GM23338 (cell line): ENCODE results near the gene DENND1B. TPM values are rescaled to one million over a fixed set of nuclear protein-coding genes. Genes with fewer than 3 reads are reported as not detected.

Source experiments
- ATAC-seq: fragments of 200-7000 bp; cut with Tn5 transposase; 3 replicates; pipeline ENCODE4 v1.9.1; 2020
- DNase-seq: peaks from one replicate; pipeline ENCODE4 v3.0.0-alpha.2; 2015; ENCODE audit warnings: low spot score
- H2AFZ ChIP-seq: fragments of 200-600 bp; sonication (generic); 2 replicates; pipeline ENCODE4 v1.8.0; 2016; ENCODE audit warnings: antibody characterized with exemption, mild to moderate bottlenecking, moderate library complexity
- H3F3A ChIP-seq: fragments of 200-600 bp; sonication (generic); replicated peaks from 2 replicates; pipeline ENCODE4 v1.8.0; 2017; ENCODE audit warnings: antibody characterized with exemption, mixed run types, low read depth
- H3K27ac ChIP-seq: fragments of 200-600 bp; sonication (generic); 2 replicates; pipeline ENCODE4 v1.6.1; 2016; ENCODE audit warnings: low read depth
- H3K27me3 ChIP-seq: fragments of 200-600 bp; sonication (generic); 2 replicates; pipeline ENCODE4 v1.8.0; 2016; ENCODE audit warnings: mild to moderate bottlenecking, mixed run types, moderate library complexity; ENCODE audit not compliant: insufficient read depth
- H3K36me3 ChIP-seq: fragments of 200-600 bp; sonication (generic); 2 replicates; pipeline ENCODE4 v1.8.0; 2016; ENCODE audit warnings: mild to moderate bottlenecking; ENCODE audit not compliant: insufficient read depth
- H3K4me1 ChIP-seq: fragments of 200-600 bp; sonication (generic); 2 replicates; pipeline ENCODE4 v1.8.0; 2016; ENCODE audit warnings: mild to moderate bottlenecking, moderate library complexity; ENCODE audit not compliant: insufficient read depth
- H3K4me2 ChIP-seq: fragments of 200-600 bp; sonication (generic); 2 replicates; pipeline ENCODE4 v1.7.1; 2017; ENCODE audit warnings: mixed run types
- H3K4me3 ChIP-seq: fragments of 200-600 bp; sonication (generic); 2 replicates; pipeline ENCODE4 v1.6.1; 2016; ENCODE audit warnings: mixed run types
- H3K79me2 ChIP-seq: fragments of 200-600 bp; sonication (generic); replicated peaks from 2 replicates; pipeline ENCODE4 v1.8.0; 2017; ENCODE audit warnings: mild to moderate bottlenecking; ENCODE audit not compliant: insufficient read depth
- H3K9me2 ChIP-seq: fragments of 200-600 bp; sonication (generic); 2 replicates; pipeline ENCODE4 v1.8.0; 2017; ENCODE audit not compliant: insufficient read depth
- H4K20me1 ChIP-seq: fragments of 200-600 bp; sonication (generic); replicated peaks from 2 replicates; pipeline ENCODE4 v1.8.0; 2017; ENCODE audit warnings: mild to moderate bottlenecking; ENCODE audit not compliant: insufficient read depth
- H3K27ac Mint-ChIP-seq: 2 replicates; pipeline ENCODE4 v1.8.0; 2020; ENCODE audit warnings: inconsistent platforms, mild to moderate bottlenecking, moderate library complexity, mixed read lengths
- H3K27me3 Mint-ChIP-seq: 3 replicates; pipeline ENCODE4 v1.8.0; 2022; ENCODE audit warnings: low read depth, mild to moderate bottlenecking, moderate library complexity, mixed read lengths, inconsistent platforms; ENCODE audit not compliant: insufficient read depth, poor library complexity
- H3K36me3 Mint-ChIP-seq: 3 replicates; pipeline ENCODE4 v1.8.0; 2021; ENCODE audit warnings: low read depth, mild to moderate bottlenecking, inconsistent platforms, moderate library complexity, mixed read lengths
- H3K4me1 Mint-ChIP-seq: 3 replicates; pipeline ENCODE4 v1.8.0; 2020; ENCODE audit warnings: mild to moderate bottlenecking, inconsistent platforms, mixed read lengths
- H3K4me3 Mint-ChIP-seq: 3 replicates; pipeline ENCODE4 v1.8.0; 2021; ENCODE audit warnings: moderate library complexity, mild to moderate bottlenecking, inconsistent platforms, mixed read lengths
- H3K9me3 Mint-ChIP-seq: 3 replicates; pipeline ENCODE4 v1.8.0; 2020; ENCODE audit warnings: moderate library complexity, mild to moderate bottlenecking, inconsistent platforms, mixed read lengths
- CREB1 ChIP-seq: fragments of 250-450 bp; sonication (Bioruptor Pico); IDR thresholded peaks from 2 replicates; pipeline ENCODE4 v1.5.0; 2020; ENCODE audit warnings: low read depth, mild to moderate bottlenecking, moderate library complexity
- CTCF ChIP-seq, 2 experiments: fragments of 200-600 bp in 1 of 2; sonication (generic) in 1 of 2; conservative IDR thresholded peaks; 2 replicates each; pipeline versions ENCODE4 v1.5.1 to v1.6.1; 2016 to 2017; ENCODE audit warnings: antibody characterized with exemption in 2 of 2, low read depth in 2 of 2, mild to moderate bottlenecking in 2 of 2, moderate library complexity in 1 of 2
- ETS1 ChIP-seq: IDR thresholded peaks from 2 replicates; pipeline ENCODE4 v1.6.1; 2016; ENCODE audit warnings: antibody characterized with exemption
- EZH2 ChIP-seq: fragments of 200-600 bp; sonication (generic); IDR thresholded peaks from one replicate; pipeline ENCODE4 v1.8.0; 2017; ENCODE audit warnings: antibody characterized with exemption, mild to moderate bottlenecking, low read depth; ENCODE audit not compliant: unreplicated experiment
- EZH2phosphoT487 ChIP-seq: fragments of 200-600 bp; sonication (generic); IDR thresholded peaks from one replicate; pipeline ENCODE4 v1.8.1; 2018; ENCODE audit warnings: antibody characterized with exemption; ENCODE audit not compliant: unreplicated experiment
- JUNB ChIP-seq: IDR thresholded peaks from one replicate; pipeline ENCODE4 v1.6.1; 2016; ENCODE audit warnings: antibody characterized with exemption; ENCODE audit not compliant: unreplicated experiment
- NANOG ChIP-seq: IDR thresholded peaks from 2 replicates; pipeline ENCODE4 v1.6.1; 2016; ENCODE audit warnings: antibody characterized with exemption, borderline replicate concordance
- POLR2AphosphoS5 ChIP-seq: IDR thresholded peaks from 2 replicates; pipeline ENCODE4 v1.6.1; 2016; ENCODE audit warnings: antibody characterized with exemption, low read depth
- REST ChIP-seq: IDR thresholded peaks from one replicate; pipeline ENCODE4 v1.6.1; 2018; ENCODE audit warnings: antibody characterized with exemption; ENCODE audit not compliant: unreplicated experiment
- STAT1 ChIP-seq: IDR thresholded peaks from one replicate; pipeline ENCODE4 v1.6.1; 2016; ENCODE audit warnings: antibody characterized with exemption; ENCODE audit not compliant: unreplicated experiment
- ZNF114 ChIP-seq: fragments of 250-450 bp; sonication (Bioruptor Pico); IDR thresholded peaks from 2 replicates; pipeline ENCODE4 v1.5.0; 2020; ENCODE audit warnings: mild to moderate bottlenecking, moderate library complexity
- ZNF331 ChIP-seq: fragments of 250-450 bp; sonication (Bioruptor Pico); IDR thresholded peaks from 2 replicates; pipeline ENCODE4 v1.5.0; 2020; ENCODE audit warnings: low read depth, mild to moderate bottlenecking, moderate library complexity
- ZNF462 ChIP-seq: fragments of 250-450 bp; sonication (Bioruptor Pico); IDR thresholded peaks from 2 replicates; pipeline ENCODE4 v1.5.0; 2020; ENCODE audit warnings: mild to moderate bottlenecking, moderate library complexity
- polyA plus RNA-seq: library from polyadenylated mRNA; unstranded; fragments of >200 nt; fragmentation: Nextera tagmentation; extraction: Ambion mirVana; gene quantifications from 2 replicates; pipeline ENCODE4 v1.2.1, GENCODE V29; 2016
- total RNA-seq: library from RNA; depleted of rRNA; stranded (reverse); fragments of >200 nt; shearing (Covaris generic); gene quantifications from 2 replicates; pipeline ENCODE4 v1.2.3, GENCODE V29; 2014

The DENND1B gene
- total and polyA plus RNA-seq, 2 experiments from 2014 or later: 4.3 to 5.2 TPM

GRCh38 chr1:197595304-197595904 lies 179.9 kb downstream of the DENND1B start:
- Histone ChIP-seq H3K4me1 (peaks cover 8% of the 10 kb centered on the region; the same call in 1 of the 2 replicates), H3K27ac (0 out of 2 replicates have a peak overlapping the region, but pooled peaks have one; percentile 5), H2AFZ (no peak overlapping the region), H3K9me2 (no peaks in the 10 kb centered on the region), H3K36me3 (no peaks in the 10 kb centered on the region), H4K20me1 (no peaks in the 10 kb centered on the region), H3K27me3 (no peaks in the 10 kb centered on the region), H3F3A (no peaks in the 10 kb centered on the region), H3K79me2 (no peaks in the 10 kb centered on the region), H3K4me2 (no peak overlapping the region), H3K4me3 (no peak overlapping the region)
- ATAC-seq (peak; percentile 68), DNase-seq (peak; percentile 20)
- Mint-ChIP-seq H3K27me3 (no peaks in the 10 kb centered on the region), H3K27ac (no peak overlapping the region), H3K9me3 (no peaks in the 10 kb centered on the region), H3K4me1 (peaks cover 10% of the 10 kb centered on the region; the same call in 2 of the 3 replicates), H3K36me3 (no peaks in the 10 kb centered on the region), H3K4me3 (no peak overlapping the region)
- TF ChIP-seq EZH2phosphoT487 (no peak), STAT1 (no peak), CREB1 (CRISPR knock-in tag) (no peak), JUNB (no peak), ZNF114 (CRISPR knock-in tag) (no peak), ZNF462 (no peak), CTCF (conservative IDR thresholded peaks at IDR 0.05; ENCODE audit: low read depth in 2 of 2) (no peak), ZNF331 (CRISPR knock-in tag) (no peak), ETS1 (no peak), POLR2AphosphoS5 (no peak), REST (no peak), NANOG (no peak), EZH2 (no peak)
